HEK293 (cell line): ENCODE data around the gene C19orf25.

Source experiments
- CTCF ChIA-PET: fragments of 350-600 bp; formaldehyde crosslinking; extraction: SDS; loops from one replicate; lab custom pipeline; 2021; ENCODE audit warnings: antibody characterized with exemption; lab: Yijun Ruan, JAX
- POLR2A ChIA-PET: fragments of 300-600 bp; formaldehyde crosslinking; extraction: SDS; loops from one replicate; lab custom pipeline; 2020; ENCODE audit warnings: antibody characterized with exemption, inconsistent platforms; lab: Yijun Ruan, JAX
- H3K27ac ChIP-seq: fragments of 200-500 bp; sonication (Bioruptor generic); 2 replicates; pipeline ENCODE4 v1.5.1; 2014; ENCODE audit warnings: low read depth, low read length, control low read depth, inconsistent platforms; ENCODE audit errors: extremely low read depth
- H3K36me3 ChIP-seq, 2 experiments: fragments of 200-500 bp in 1 of 2; sonication (Bioruptor generic) in 1 of 2; 1 replicate in 1 of 2; 2 replicates in 1 of 2; pipeline ENCODE4 v1.5.1; 2014 to 2017; ENCODE audit warnings: inconsistent platforms in 2 of 2, low read length in 2 of 2; ENCODE audit not compliant: control insufficient read depth in 2 of 2, insufficient read depth in 1 of 2
- H3K4me1 ChIP-seq: fragments of 200-500 bp; sonication (Bioruptor generic); 2 replicates; pipeline ENCODE4 v1.5.1; 2014; ENCODE audit warnings: mild to moderate bottlenecking, low read length, inconsistent platforms; ENCODE audit not compliant: control insufficient read depth, insufficient read depth
- H3K4me3 ChIP-seq: 2 replicates; pipeline ENCODE4 v1.5.1; 2011; ENCODE audit warnings: low read depth, mild to moderate bottlenecking, control low read depth, low read length, moderate library complexity
- H3K9me3 ChIP-seq: fragments of 200-500 bp; sonication (Bioruptor generic); 2 replicates; pipeline ENCODE4 v1.5.1; 2014; ENCODE audit warnings: low read depth, low read length, inconsistent platforms; ENCODE audit not compliant: control insufficient read depth, insufficient read depth
- EGR2 ChIP-seq: fragments of 450-650 bp; formaldehyde crosslinking; IDR thresholded peaks from 2 replicates; pipeline ENCODE4 v1.5.1; 2016; ENCODE audit warnings: low read depth, missing biosample characterization, missing genetic modification characterization
- IKZF3 ChIP-seq: fragments of 450-650 bp; IDR thresholded peaks from 2 replicates; pipeline ENCODE4 v1.5.0; 2018; ENCODE audit warnings: missing biosample characterization, mild to moderate bottlenecking, missing genetic modification characterization, moderate library complexity
- MEIS1 ChIP-seq: sonication (generic); formaldehyde crosslinking; IDR thresholded peaks from 2 replicates; pipeline ENCODE4 v1.8.1; 2022; ENCODE audit warnings: missing genetic modification reagents, mild to moderate bottlenecking, borderline replicate concordance
- SP7 ChIP-seq: fragments of 450-650 bp; formaldehyde crosslinking; IDR thresholded peaks from 2 replicates; pipeline ENCODE4 v1.5.1; 2016; ENCODE audit warnings: missing biosample characterization, missing genetic modification characterization
- YY2 ChIP-seq: fragments of 450-650 bp; formaldehyde crosslinking; IDR thresholded peaks from 2 replicates; pipeline ENCODE4 v1.5.1; 2016; ENCODE audit warnings: missing biosample characterization, missing genetic modification characterization
- ZNF140 ChIP-seq: fragments of 450-650 bp; formaldehyde crosslinking; IDR thresholded peaks from 2 replicates; pipeline ENCODE4 v1.5.1; 2016; ENCODE audit warnings: missing biosample characterization, missing genetic modification characterization
- ZNF175 ChIP-seq: fragments of 450-650 bp; formaldehyde crosslinking; IDR thresholded peaks from 2 replicates; pipeline ENCODE4 v1.5.1; 2016; ENCODE audit warnings: missing biosample characterization, missing genetic modification characterization
- ZNF184 ChIP-seq: fragments of 450-650 bp; IDR thresholded peaks from 2 replicates; pipeline ENCODE4 v1.5.1; 2018; ENCODE audit warnings: missing biosample characterization, mild to moderate bottlenecking, missing genetic modification characterization
- ZNF341 ChIP-seq: fragments of 450-650 bp; formaldehyde crosslinking; IDR thresholded peaks from 2 replicates; pipeline ENCODE4; 2016; ENCODE audit warnings: low read depth, missing biosample characterization, missing genetic modification characterization
- ZNF37A ChIP-seq: fragments of 450-650 bp; IDR thresholded peaks from 2 replicates; pipeline ENCODE4 v1.5.1; 2018; ENCODE audit warnings: missing biosample characterization, missing genetic modification characterization
- ZNF48 ChIP-seq: fragments of 450-650 bp; formaldehyde crosslinking; IDR thresholded peaks from 2 replicates; pipeline ENCODE4 v1.5.1; 2016; ENCODE audit warnings: missing biosample characterization, missing genetic modification characterization
- ZNF510 ChIP-seq: fragments of 450-650 bp; formaldehyde crosslinking; IDR thresholded peaks from 2 replicates; pipeline ENCODE4 v1.5.1; 2018; ENCODE audit warnings: mild to moderate bottlenecking, missing genetic modification characterization, missing biosample characterization; ENCODE audit not compliant: insufficient replicate concordance
- ZNF529 ChIP-seq: fragments of 450-650 bp; formaldehyde crosslinking; IDR thresholded peaks from 2 replicates; pipeline ENCODE4 v1.5.1; 2017; ENCODE audit warnings: missing genetic modification characterization, missing biosample characterization; ENCODE audit not compliant: insufficient replicate concordance
- ZNF624 ChIP-seq: fragments of 450-650 bp; formaldehyde crosslinking; IDR thresholded peaks from 2 replicates; pipeline ENCODE4 v1.5.1; 2017; ENCODE audit warnings: missing biosample characterization, missing genetic modification characterization
- ZNF629 ChIP-seq: fragments of 450-650 bp; formaldehyde crosslinking; IDR thresholded peaks from 2 replicates; pipeline ENCODE4 v1.5.1; 2017; ENCODE audit warnings: missing biosample characterization, missing genetic modification characterization
- ZNF664 ChIP-seq: fragments of 450-650 bp; formaldehyde crosslinking; IDR thresholded peaks from 2 replicates; pipeline ENCODE4 v1.5.1; 2016; ENCODE audit warnings: missing biosample characterization, missing genetic modification characterization
- ZSCAN30 ChIP-seq: fragments of 450-650 bp; IDR thresholded peaks from 2 replicates; pipeline ENCODE4 v1.5.1; 2018; ENCODE audit warnings: missing biosample characterization, mild to moderate bottlenecking, missing genetic modification characterization, moderate library complexity
- TF ChIP-seq, protein P1 (sequence below): fragments of 450-650 bp; formaldehyde crosslinking; IDR thresholded peaks from 2 replicates; pipeline ENCODE4 v1.5.1; 2016; ENCODE audit warnings: missing biosample characterization, missing genetic modification characterization
- TF ChIP-seq, protein P2 (sequence below): fragments of 450-650 bp; formaldehyde crosslinking; IDR thresholded peaks from 2 replicates; pipeline ENCODE4 v1.5.1; 2017; ENCODE audit warnings: missing biosample characterization, missing genetic modification characterization
- TF ChIP-seq, protein P3 (sequence below): fragments of 450-650 bp; formaldehyde crosslinking; IDR thresholded peaks from 2 replicates; pipeline ENCODE4 v1.5.1; 2016; ENCODE audit warnings: missing biosample characterization, missing genetic modification characterization

The C19orf25 gene

DNA sequence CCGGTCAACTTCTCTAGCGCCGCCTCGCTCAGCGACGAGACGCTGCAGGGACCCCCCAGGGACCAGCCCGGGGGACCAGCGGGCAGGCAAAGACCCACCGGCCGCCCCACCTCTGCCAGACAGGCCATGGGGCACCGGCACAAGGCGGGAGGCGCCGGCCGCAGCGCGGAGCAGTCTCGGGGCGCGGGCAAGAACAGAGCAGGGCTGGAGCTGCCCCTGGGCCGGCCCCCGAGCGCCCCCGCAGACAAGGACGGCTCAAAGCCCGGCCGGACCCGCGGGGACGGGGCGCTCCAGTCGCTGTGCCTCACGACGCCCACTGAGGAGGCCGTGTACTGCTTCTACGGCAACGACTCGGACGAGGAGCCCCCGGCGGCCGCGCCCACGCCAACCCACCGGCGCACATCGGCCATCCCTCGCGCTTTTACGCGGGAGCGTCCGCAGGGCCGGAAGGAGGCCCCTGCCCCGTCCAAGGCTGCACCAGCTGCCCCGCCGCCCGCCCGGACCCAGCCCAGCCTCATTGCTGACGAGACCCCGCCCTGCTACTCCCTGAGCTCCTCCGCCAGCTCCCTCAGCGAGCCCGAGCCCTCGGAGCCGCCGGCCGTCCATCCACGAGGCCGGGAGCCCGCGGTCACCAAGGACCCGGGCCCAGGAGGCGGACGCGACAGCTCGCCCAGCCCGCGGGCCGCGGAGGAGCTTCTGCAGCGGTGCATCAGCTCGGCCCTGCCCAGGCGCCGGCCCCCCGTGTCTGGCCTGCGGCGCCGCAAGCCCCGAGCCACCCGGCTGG is 11.3 kb downstream of the C19orf25 start:
- ChIA-PET CTCF (interaction anchor here (0.6 to 1.3 kb wide), 5 partner anchors 14 to 50 kb away, joined by 3 read pairs; no protein-coding TSS in a partner anchor), POLR2A (no interaction called here)
- Histone ChIP-seq H3K4me1 (peaks cover 12% of the 10 kb centered on the region), H3K27ac (no peak overlapping the region), H3K36me3 (peaks cover 0 to 10% of the 10 kb centered on the region in 2 experiments; a peak in 1 of 3 replicates), H3K4me3 (no peak overlapping the region), H3K9me3 (no peaks in the 10 kb centered on the region)
- TF ChIP-seq ZNF37A (tag by site-specific recombination), result no peak
- TF ChIP-seq, protein P1, sequence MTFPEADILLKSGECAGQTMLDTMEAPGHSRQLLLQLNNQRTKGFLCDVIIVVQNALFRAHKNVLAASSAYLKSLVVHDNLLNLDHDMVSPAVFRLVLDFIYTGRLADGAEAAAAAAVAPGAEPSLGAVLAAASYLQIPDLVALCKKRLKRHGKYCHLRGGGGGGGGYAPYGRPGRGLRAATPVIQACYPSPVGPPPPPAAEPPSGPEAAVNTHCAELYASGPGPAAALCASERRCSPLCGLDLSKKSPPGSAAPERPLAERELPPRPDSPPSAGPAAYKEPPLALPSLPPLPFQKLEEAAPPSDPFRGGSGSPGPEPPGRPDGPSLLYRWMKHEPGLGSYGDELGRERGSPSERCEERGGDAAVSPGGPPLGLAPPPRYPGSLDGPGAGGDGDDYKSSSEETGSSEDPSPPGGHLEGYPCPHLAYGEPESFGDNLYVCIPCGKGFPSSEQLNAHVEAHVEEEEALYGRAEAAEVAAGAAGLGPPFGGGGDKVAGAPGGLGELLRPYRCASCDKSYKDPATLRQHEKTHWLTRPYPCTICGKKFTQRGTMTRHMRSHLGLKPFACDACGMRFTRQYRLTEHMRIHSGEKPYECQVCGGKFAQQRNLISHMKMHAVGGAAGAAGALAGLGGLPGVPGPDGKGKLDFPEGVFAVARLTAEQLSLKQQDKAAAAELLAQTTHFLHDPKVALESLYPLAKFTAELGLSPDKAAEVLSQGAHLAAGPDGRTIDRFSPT (tag by site-specific recombination), result no peak
- TF ChIP-seq ZNF184 (tag by site-specific recombination), result no peak
- TF ChIP-seq, protein P2, sequence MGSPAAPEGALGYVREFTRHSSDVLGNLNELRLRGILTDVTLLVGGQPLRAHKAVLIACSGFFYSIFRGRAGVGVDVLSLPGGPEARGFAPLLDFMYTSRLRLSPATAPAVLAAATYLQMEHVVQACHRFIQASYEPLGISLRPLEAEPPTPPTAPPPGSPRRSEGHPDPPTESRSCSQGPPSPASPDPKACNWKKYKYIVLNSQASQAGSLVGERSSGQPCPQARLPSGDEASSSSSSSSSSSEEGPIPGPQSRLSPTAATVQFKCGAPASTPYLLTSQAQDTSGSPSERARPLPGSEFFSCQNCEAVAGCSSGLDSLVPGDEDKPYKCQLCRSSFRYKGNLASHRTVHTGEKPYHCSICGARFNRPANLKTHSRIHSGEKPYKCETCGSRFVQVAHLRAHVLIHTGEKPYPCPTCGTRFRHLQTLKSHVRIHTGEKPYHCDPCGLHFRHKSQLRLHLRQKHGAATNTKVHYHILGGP (tag by site-specific recombination), result no peak
- no peak for TF ChIP-seq SP7 (tag by site-specific recombination)
- TF ChIP-seq ZNF529 (tag by site-specific recombination), result no peak
- TF ChIP-seq IKZF3 (tag by site-specific recombination), result no peak
- no peak for TF ChIP-seq ZNF48 (tag by site-specific recombination)
- no peak for TF ChIP-seq ZNF510 (tag by site-specific recombination)
- no peak for TF ChIP-seq ZNF341 (tag by site-specific recombination)
- no peak for TF ChIP-seq ZNF175 (tag by site-specific recombination)
- no peak for TF ChIP-seq YY2 (tag by site-specific recombination)
- TF ChIP-seq ZNF140 (tag by site-specific recombination), result no peak

DNA sequence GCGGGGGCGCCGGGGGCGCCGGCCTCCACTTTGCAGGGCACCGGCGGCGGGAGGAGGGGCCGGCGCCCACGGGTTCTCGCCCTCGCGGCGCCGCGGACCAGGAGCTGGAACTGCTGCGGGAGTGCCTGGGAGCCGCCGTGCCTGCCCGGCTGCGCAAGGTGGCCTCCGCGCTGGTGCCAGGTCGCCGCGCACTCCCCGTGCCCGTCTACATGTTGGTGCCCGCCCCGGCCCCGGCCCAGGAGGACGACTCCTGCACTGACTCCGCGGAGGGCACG is 11.9 kb downstream of the C19orf25 start:
- Histone ChIP-seq H3K4me1 (peaks cover 12% of the 10 kb centered on the region), H3K36me3 (peaks cover 0 to 10% of the 10 kb centered on the region in 2 experiments; a peak in 1 of 3 replicates), H3K4me3 (no peak overlapping the region), H3K27ac (no peak overlapping the region), H3K9me3 (no peaks in the 10 kb centered on the region)
- TF ChIP-seq MEIS1 (CRISPR knock-in tag) (no peak), ZNF629 (tag by site-specific recombination) (no peak), ZSCAN30 (tag by site-specific recombination) (no peak), ZNF664 (tag by site-specific recombination) (no peak), ZNF624 (no peak), EGR2 (tag by site-specific recombination) (no peak)
- TF ChIP-seq, protein P3, sequence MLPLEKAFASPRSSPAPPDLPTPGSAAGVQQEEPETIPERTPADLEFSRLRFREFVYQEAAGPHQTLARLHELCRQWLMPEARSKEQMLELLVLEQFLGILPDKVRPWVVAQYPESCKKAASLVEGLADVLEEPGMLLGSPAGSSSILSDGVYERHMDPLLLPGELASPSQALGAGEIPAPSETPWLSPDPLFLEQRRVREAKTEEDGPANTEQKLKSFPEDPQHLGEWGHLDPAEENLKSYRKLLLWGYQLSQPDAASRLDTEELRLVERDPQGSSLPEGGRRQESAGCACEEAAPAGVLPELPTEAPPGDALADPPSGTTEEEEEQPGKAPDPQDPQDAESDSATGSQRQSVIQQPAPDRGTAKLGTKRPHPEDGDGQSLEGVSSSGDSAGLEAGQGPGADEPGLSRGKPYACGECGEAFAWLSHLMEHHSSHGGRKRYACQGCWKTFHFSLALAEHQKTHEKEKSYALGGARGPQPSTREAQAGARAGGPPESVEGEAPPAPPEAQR, result no peak
- ChIA-PET POLR2A (interaction anchor here (1.2 to 1.4 kb wide), 2 partner anchors 12 to 22 kb away, joined by 3 to 4 read pairs; no protein-coding TSS in a partner anchor), CTCF (interaction anchor here (0.7 to 1.1 kb wide), 3 partner anchors 20 to 363 kb away, joined by 3 to 4 read pairs (median 3); no protein-coding TSS in a partner anchor)
